PFSK-1 (cell line): ENCODE measurements around the gene FAM131B.

Source experiments
- FOXP2 ChIP-seq: optimal IDR thresholded peaks from 2 replicates; pipeline ENCODE3; 2011; ENCODE audit warnings: borderline replicate concordance, control low read depth, inconsistent platforms; ENCODE audit not compliant: insufficient read depth; ENCODE audit errors: extremely low read length, extremely low read depth
- POLR2AphosphoS5 ChIP-seq: IDR thresholded peaks from 2 replicates; pipeline ENCODE4 v1.6.1; 2012; ENCODE audit warnings: low read depth, mild to moderate bottlenecking, control low read depth, low read length, moderate library complexity
- SIN3A ChIP-seq: IDR thresholded peaks from 2 replicates; pipeline ENCODE4 v1.6.1; 2012; ENCODE audit warnings: mild to moderate bottlenecking, low read length, moderate library complexity, borderline replicate concordance; ENCODE audit not compliant: insufficient read depth
- TAF1 ChIP-seq: IDR thresholded peaks from 2 replicates; pipeline ENCODE4 v1.6.1; 2012; ENCODE audit warnings: low read length, control low read depth, borderline replicate concordance; ENCODE audit not compliant: insufficient read depth
- TF ChIP-seq, protein P1 (sequence below), 2 experiments: IDR thresholded peaks; 2 replicates each; pipeline versions ENCODE4 v1.6.1 to v1.8.0; 2011 to 2012; ENCODE audit warnings: low read depth in 2 of 2, low read length in 2 of 2, control low read depth in 1 of 2, inconsistent platforms in 1 of 2, mild to moderate bottlenecking in 1 of 2, moderate library complexity in 1 of 2; ENCODE audit not compliant: insufficient read depth in 1 of 2

The FAM131B gene

DNA sequence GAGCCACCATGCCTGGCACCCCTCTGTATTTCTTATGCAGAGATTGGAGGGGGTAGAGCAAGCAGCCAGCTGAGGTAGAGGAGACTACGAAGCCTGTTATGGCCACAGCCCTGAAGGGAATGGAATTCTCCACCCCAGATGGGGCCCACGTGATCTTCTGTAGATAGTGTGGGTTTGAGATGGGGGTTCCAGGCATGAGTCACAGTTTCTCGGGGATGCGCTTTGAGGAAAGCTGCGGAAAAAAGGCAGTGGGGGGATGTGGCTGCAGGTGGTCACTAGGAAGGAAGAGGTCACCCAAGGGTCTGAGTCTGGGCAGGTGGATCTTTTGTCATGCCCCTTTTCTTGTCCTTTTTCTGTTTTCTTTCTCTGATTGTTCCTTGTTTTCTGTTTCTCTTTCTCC is 11.5 kb downstream of the FAM131B start:
- TF ChIP-seq POLR2AphosphoS5 (no peak), SIN3A (no peak), TAF1 (no peak), FOXP2 (no peak)
- TF ChIP-seq, protein P1, sequence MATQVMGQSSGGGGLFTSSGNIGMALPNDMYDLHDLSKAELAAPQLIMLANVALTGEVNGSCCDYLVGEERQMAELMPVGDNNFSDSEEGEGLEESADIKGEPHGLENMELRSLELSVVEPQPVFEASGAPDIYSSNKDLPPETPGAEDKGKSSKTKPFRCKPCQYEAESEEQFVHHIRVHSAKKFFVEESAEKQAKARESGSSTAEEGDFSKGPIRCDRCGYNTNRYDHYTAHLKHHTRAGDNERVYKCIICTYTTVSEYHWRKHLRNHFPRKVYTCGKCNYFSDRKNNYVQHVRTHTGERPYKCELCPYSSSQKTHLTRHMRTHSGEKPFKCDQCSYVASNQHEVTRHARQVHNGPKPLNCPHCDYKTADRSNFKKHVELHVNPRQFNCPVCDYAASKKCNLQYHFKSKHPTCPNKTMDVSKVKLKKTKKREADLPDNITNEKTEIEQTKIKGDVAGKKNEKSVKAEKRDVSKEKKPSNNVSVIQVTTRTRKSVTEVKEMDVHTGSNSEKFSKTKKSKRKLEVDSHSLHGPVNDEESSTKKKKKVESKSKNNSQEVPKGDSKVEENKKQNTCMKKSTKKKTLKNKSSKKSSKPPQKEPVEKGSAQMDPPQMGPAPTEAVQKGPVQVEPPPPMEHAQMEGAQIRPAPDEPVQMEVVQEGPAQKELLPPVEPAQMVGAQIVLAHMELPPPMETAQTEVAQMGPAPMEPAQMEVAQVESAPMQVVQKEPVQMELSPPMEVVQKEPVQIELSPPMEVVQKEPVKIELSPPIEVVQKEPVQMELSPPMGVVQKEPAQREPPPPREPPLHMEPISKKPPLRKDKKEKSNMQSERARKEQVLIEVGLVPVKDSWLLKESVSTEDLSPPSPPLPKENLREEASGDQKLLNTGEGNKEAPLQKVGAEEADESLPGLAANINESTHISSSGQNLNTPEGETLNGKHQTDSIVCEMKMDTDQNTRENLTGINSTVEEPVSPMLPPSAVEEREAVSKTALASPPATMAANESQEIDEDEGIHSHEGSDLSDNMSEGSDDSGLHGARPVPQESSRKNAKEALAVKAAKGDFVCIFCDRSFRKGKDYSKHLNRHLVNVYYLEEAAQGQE (IDR thresholded peaks at IDR 0.05; ENCODE audit: insufficient read depth in 1 of 2, low read depth in 2 of 2, low read length in 2 of 2) = no peak

DNA sequence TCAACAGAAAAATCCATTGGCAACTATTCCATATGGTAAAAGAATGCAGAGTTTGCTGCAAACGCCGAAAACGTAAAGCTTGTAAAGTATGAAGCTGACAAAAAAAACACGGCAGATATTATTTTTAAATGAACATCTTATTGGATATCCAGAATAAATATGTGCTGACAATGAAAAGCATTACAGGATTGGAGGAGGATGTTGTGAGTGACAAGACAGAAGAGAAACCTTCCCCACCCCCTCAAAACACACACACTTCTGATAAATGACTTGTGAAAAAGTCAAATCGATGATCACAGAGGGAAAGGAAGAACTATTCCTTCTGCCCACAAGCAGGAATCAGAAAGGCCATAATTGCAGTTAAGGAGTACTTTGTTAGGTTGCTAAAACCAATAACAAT is 14.6 kb downstream of the FAM131B start:
- TF ChIP-seq SIN3A (no peak), POLR2AphosphoS5 (no peak), FOXP2 (no peak), TAF1 (no peak)
- TF ChIP-seq, protein P1 (IDR thresholded peaks at IDR 0.05; ENCODE audit: insufficient read depth in 1 of 2, low read depth in 2 of 2, low read length in 2 of 2) = no peak

DNA sequence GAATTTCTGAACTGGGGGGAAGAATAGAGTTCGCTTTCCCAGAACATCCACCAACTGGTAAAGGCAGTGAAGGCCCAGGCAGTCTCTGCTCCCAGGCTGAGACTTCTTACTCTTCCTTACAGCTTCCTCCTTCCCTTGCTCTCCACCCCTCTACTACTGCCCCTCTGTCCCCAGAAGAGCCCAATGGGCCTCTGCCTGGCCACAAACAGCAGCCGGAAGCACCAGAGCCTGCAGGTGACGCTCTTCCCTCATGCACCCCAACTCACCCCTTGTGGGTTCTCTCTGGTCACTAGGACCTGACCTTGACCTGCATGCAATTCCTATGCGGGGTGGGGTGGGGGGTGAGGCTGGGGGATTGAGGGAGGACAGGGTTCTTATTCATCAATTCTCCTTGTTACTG is 16.5 kb downstream of the FAM131B start:
- TF ChIP-seq TAF1 = no peak
- no peak for TF ChIP-seq FOXP2
- no peak for TF ChIP-seq POLR2AphosphoS5

DNA sequence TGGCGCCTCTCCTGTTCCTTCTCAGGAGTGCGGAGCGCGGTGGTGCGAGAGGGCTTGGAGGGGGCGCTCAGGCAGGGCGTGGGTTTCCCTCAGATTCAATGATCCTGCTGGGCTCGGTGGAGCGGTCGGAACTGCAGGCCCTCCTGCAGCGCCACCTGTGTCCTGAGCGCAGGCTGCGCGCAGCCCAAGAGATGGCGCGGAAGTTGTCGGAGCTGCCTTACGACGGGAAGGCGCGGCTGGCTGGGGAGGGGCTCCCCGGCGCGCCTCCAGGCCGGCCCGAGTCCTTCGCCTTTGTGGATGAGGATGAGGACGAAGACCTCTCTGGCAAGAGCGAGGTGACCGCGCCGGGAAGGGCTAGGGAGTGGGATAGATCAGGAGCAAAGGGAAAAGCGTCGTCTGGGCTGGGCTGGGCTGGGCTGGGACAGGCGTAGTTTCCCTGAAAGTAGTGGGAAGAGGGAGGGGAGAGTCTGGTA is 17.0 kb downstream of the FAM131B start:
- TF ChIP-seq TAF1 (no peak), POLR2AphosphoS5 (no peak), SIN3A (no peak), FOXP2 (no peak)
- TF ChIP-seq, protein P1 (IDR thresholded peaks at IDR 0.05; ENCODE audit: insufficient read depth in 1 of 2, low read depth in 2 of 2, low read length in 2 of 2) = no peak

DNA sequence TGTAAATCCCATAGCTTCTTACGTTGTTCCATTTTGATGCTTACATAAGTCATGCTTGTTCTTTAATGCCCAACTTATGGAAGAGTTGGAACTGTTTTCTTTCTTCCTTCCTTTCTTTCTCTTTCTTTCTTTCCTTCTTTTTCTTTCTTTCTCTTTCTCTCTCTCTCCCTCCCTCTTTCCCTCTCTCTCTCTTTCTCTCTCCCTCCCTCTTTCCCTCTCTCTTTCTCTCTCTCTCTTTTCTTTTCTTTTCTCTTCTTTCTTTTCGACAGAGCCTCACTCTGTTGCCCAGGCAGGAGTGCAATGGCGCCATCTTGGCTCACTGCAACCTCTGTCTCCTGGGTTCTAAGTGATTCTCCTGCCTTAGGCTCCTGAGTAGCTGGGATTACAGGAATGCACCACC is 18.9 kb downstream of the FAM131B start:
- TF ChIP-seq FOXP2 (no peak), POLR2AphosphoS5 (no peak), TAF1 (no peak), SIN3A (no peak)
- TF ChIP-seq, protein P1 (IDR thresholded peaks at IDR 0.05; ENCODE audit: insufficient read depth in 1 of 2, low read depth in 2 of 2, low read length in 2 of 2) = no peak

DNA sequence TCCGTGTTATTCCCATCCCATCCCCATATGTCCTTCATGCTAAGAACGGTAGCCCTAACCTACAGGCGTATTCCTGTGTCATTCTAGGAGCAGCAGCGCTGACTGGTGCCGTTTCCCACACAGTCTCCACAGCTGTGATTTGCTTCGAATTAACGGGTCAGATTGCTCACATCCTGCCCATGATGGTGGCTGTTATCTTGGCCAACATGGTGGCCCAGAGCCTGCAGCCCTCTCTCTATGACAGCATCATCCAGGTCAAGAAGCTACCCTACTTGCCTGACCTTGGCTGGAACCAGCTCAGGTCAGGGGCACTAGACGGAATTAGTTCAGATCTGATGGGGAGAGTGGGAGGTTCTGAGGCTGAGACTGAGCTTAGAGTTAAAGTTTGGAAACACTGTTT is 20.7 kb downstream of the FAM131B start:
- no peak for TF ChIP-seq POLR2AphosphoS5
- no peak for TF ChIP-seq SIN3A
- no peak for TF ChIP-seq FOXP2
- TF ChIP-seq, protein P1 (IDR thresholded peaks at IDR 0.05; ENCODE audit: insufficient read depth in 1 of 2, low read depth in 2 of 2, low read length in 2 of 2) = no peak
- TF ChIP-seq TAF1 = no peak
